Fibroblast of peridontal ligament (primary cell): ENCODE data around the gene GDE1.

Experiments used
- DNase-seq: peaks from one replicate; pipeline ENCODE4 v3.0.0-alpha.2; 2010; ENCODE audit errors: extremely low read depth

GDE1 gene

DNA sequence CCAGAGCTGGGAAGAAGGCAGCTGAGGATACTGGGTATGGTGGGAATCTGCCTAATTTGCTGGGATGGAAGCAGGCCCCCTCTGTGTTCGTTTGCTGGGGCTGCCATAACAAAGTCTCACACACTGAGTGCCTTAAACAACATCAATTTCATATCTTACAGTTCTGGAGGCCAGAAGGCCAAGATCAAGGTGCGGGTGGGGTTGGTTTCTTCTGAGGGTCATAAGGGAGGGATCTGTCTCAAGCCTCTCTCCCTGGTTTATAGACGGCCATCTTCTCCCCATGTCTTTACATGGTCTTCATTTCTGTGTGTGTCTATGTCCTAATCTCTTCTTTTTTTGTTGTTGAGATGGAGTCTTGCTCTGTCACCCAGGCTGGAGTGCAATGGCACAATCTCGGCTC, 35.8 kb downstream of the GDE1 start:
- no peak for DNase-seq

GRCh38 chr16:19485611-19486010, 36.3 kb downstream of the GDE1 start:
- no peak for DNase-seq

GRCh38 chr16:19484096-19484495, 37.8 kb downstream of the GDE1 start:
- DNase-seq = no peak

DNA sequence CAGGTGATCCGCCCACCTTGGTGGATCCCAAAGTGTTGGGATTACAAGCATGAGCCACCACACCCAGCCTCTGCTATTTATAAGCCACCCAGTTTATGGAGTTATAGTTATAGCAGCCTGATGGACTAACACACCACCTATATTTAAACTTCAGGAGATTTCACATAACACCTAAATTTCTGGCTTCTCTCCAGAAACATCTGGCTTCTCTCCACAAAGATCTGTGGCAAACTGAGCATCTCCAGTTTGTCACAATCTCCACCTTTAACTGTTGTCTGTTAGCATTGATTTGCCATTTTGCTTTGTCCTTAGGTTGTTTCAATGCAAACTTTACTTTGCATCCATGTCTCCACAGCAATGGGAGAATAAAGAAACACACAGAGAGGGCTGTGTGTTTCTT, 39.6 kb downstream of the GDE1 start:
- DNase-seq = no peak

GRCh38 chr16:19481769-19482168, 40.1 kb downstream of the GDE1 start:
- DNase-seq = no peak

DNA sequence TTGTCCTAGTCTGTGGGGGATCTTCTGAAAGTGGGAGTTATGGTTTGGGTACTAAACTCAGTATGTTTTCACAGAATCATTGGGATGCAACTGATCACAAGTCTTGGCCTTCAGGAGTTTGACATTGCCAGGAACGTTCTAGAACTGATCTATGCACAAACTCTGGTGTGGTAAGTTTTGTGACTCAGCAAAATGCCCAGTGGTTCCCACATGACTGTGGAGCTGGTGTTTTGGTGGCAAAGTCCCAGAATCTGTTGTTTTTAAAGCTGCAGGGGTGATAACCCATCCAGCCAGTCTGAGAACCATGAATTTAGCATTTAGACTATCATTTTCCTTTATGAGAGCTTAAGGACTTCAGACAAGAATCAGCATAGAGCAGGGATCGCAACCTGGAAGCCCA, 40.6 kb downstream of the GDE1 start:
- no peak for DNase-seq

- DNase-seq = no peak
These were observed 42.6 kb downstream of the GDE1 start for GRCh38 chr16:19479302-19479721.

- DNase-seq = no peak
These were observed 43.4 kb downstream of the GDE1 start for GRCh38 chr16:19478505-19478904.

GRCh38 chr16:19474617-19475016, 47.3 kb downstream of the GDE1 start:
- no peak for DNase-seq

DNA sequence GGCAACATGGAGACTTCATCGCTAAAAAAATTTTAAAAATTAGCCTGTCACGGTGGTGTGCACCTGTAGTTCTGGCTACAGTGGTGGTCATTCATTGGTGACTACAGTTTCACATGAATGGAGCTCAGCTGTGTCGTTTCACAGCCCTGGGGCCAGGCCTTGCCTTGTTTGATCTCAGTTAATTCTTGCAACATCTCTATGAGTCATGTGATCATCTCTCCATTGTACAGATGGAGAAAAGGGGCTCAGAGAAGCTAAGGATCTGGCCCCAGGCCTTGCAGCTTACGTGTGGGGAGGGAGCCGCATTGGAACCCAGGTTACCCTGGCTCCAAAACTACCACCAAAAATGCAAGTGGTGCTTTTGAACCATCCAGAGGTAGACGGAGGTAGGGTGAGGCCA, 49.4 kb downstream of the GDE1 start:
- DNase-seq = no peak

DNA sequence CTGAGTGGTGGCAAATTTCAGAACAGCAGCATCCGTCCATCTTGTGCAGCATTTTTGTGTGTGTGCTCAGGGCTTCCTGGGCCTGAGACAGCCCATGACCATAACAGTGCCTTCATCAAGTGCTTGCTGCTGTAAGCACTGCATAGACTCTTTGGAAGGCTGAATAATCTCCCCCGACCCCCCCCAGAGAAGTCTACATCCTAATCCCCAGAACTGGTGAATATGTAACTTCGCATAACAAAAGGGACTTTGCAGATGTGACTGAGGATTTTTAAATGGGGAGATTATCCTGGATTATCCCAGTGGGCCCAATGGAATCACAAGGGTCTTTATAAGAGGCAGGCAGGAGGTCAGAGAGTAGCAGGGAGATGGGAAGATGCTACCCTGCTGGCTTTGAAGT, 53.6 kb downstream of the GDE1 start:
- no peak for DNase-seq

GRCh38 chr16:19463468-19464315, 58.2 kb downstream of the GDE1 start:
- DNase-seq = no peak

- DNase-seq = no peak
These were observed 61.5 kb downstream of the GDE1 start for GRCh38 chr16:19460397-19460796.

DNA sequence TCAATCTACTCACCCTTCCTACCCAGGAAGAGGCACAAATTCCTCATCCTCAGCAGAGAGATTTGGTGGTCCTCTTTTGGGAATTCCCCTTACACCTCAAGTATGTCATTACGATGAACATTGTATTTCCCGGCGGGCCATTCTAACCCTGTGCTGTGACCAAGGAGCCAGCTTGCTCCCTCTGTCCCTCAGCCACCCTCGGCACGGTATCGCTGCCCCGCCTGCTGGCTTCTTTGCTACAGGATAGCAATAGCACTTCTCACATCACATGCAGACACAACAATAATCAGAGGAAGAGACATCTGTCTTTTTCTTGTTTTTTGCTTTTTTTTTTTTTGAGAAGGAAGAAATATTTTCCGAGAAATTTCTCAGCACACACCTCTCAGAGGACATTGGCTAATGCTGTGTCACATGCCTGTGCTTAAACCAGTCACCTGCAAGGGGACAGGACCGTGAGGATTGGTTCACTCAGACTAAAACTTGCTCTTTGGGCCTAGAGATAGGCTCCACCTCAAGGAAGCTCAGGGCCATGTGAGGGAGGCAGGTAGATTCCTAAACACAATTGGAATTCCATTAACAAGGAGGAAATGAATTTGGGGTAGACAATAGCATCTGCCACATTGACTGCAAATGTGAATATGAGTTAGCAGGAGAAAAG, 63.0 kb downstream of the GDE1 start:
- no peak for DNase-seq
